Measurements from ENCODE around the gene STK40.
A peak's percentile ranks its signal among the peaks of the same experiment; 100 is the strongest.

The STK40 gene

DNA sequence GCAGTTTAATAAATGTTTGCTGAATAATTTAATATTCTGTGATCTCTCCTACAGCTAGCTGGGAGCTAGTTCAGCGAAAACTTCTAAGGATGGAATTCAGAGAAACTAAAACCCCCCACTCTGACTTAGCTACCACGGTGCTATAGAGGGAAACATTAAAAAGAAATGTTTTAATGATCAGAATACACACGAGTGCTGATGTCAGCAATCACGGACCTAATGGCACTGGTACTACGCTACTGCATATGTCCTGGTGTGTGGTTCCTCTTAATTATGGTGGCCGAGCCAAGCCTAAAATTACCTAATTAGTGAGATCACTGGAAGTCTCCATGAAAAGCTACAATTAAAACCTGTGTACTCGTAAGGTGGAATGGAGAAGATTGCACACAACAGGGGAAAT, 35.9 kb upstream of the STK40 start:
- ATAC-seq (ENCODE audit: low read depth), result no peak
- H3K9me3 ChIP-seq (ENCODE audit: severe bottlenecking), result no peaks in the 10 kb centered on the region
- no peak overlapping the region for H3K27ac ChIP-seq (ENCODE audit: poor library complexity, severe bottlenecking)

DNA sequence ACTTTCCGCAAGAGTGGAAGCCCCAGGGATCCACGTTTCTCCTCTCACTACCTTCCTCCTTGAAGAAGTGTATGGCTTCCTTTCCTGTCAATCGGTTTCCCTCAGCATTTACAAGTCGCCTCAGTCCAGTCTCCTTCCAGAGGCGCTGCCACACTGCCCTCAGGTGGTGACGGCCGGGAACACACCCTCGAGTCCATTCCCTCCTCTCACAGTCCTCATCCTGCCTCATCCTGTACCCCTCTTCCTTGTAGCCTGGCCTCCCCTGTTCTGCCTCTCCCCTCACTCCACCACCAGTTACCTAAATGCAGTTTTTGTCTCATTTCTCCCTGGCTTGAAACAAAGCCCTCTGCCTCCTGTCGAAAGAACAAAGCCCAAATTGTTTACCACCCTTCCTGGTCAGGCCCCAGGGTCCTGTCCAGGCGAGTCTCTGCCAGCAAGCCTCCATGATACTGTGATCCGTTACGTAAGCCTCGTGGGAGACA, 35.2 kb upstream of the STK40 start:
- peak; percentile 94 for TF ChIP-seq CTCF (IDR thresholded peaks at IDR 0.05; ENCODE audit: poor library complexity, severe bottlenecking)
- H3K36me3 ChIP-seq (ENCODE audit: low read depth), result no peaks in the 10 kb centered on the region
- DNase-seq (ENCODE audit: low spot score) (no peak), ATAC-seq (ENCODE audit: low read depth) (peak; percentile 95)
- H3K27me3 ChIP-seq (ENCODE audit: insufficient read depth, poor library complexity, severe bottlenecking), result no peaks in the 10 kb centered on the region
- H3K27ac ChIP-seq (ENCODE audit: poor library complexity, severe bottlenecking), result no peak overlapping the region
- H3K9me3 ChIP-seq (ENCODE audit: severe bottlenecking), result no peaks in the 10 kb centered on the region
- H3K4me3 ChIP-seq (ENCODE audit: severe bottlenecking), result no peak overlapping the region
- no peaks in the 10 kb centered on the region for H3K4me1 ChIP-seq (ENCODE audit: insufficient read depth, poor library complexity, severe bottlenecking)

More for the DNA sequence above, 35.9 kb upstream of the STK40 start:
- H3K4me1 ChIP-seq (ENCODE audit: insufficient read depth, poor library complexity, severe bottlenecking), result no peaks in the 10 kb centered on the region
- H3K27me3 ChIP-seq (ENCODE audit: insufficient read depth, poor library complexity, severe bottlenecking), result no peaks in the 10 kb centered on the region
- DNase-seq (ENCODE audit: low spot score), result no peak
- no peaks in the 10 kb centered on the region for H3K36me3 ChIP-seq (ENCODE audit: low read depth)
- H3K4me3 ChIP-seq (ENCODE audit: severe bottlenecking), result no peak overlapping the region
- no peak for TF ChIP-seq CTCF (IDR thresholded peaks at IDR 0.05; ENCODE audit: poor library complexity, severe bottlenecking)

- Histone ChIP-seq H3K36me3 (ENCODE audit: low read depth) (no peaks in the 10 kb centered on the region), H3K4me1 (ENCODE audit: insufficient read depth, poor library complexity, severe bottlenecking) (no peaks in the 10 kb centered on the region), H3K4me3 (ENCODE audit: severe bottlenecking) (no peak overlapping the region), H3K27me3 (ENCODE audit: insufficient read depth, poor library complexity, severe bottlenecking) (no peaks in the 10 kb centered on the region), H3K27ac (ENCODE audit: poor library complexity, severe bottlenecking) (no peak overlapping the region), H3K9me3 (ENCODE audit: severe bottlenecking) (no peaks in the 10 kb centered on the region)
- DNase-seq (ENCODE audit: low spot score) (no peak), ATAC-seq (ENCODE audit: low read depth) (no peak)
- no peak for TF ChIP-seq CTCF (IDR thresholded peaks at IDR 0.05; ENCODE audit: poor library complexity, severe bottlenecking)
These were observed 34.7 kb upstream of the STK40 start for GRCh38 chr1:36420409-36420808.

DNA sequence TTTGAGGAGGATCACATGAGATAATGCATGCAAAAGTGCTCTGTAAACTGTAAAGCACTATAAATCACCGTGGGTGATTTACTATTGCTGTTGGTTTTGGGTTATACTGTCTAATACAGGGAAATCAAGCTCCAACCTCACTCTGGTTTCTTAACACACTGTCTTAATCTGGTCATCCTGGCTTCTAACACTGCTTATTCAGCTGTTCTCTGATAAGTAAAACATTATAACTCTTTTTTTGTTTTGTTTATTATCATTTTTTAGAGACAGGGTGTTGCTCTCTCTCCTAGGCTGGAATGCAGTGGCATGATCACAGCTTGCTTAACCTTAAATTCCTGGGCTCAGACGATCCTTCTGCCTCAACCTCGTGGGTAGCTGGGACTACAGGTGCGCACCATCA, 33.8 kb upstream of the STK40 start:
- no peaks in the 10 kb centered on the region for H3K36me3 ChIP-seq (ENCODE audit: low read depth)
- H3K27ac ChIP-seq (ENCODE audit: poor library complexity, severe bottlenecking), result no peak overlapping the region
- H3K9me3 ChIP-seq (ENCODE audit: severe bottlenecking), result no peaks in the 10 kb centered on the region
- ATAC-seq (ENCODE audit: low read depth), result no peak
- no peak for TF ChIP-seq CTCF (IDR thresholded peaks at IDR 0.05; ENCODE audit: poor library complexity, severe bottlenecking)
- no peak for DNase-seq (ENCODE audit: low spot score)
- H3K4me1 ChIP-seq (ENCODE audit: insufficient read depth, poor library complexity, severe bottlenecking), result no peaks in the 10 kb centered on the region
- H3K4me3 ChIP-seq (ENCODE audit: severe bottlenecking), result no peak overlapping the region
- no peaks in the 10 kb centered on the region for H3K27me3 ChIP-seq (ENCODE audit: insufficient read depth, poor library complexity, severe bottlenecking)

GRCh38 chr1:36419140-36419539, 33.4 kb upstream of the STK40 start:
- ATAC-seq (ENCODE audit: low read depth) (no peak), DNase-seq (ENCODE audit: low spot score) (no peak)
- no peak overlapping the region for H3K27ac ChIP-seq (ENCODE audit: poor library complexity, severe bottlenecking)
- H3K27me3 ChIP-seq (ENCODE audit: insufficient read depth, poor library complexity, severe bottlenecking), result no peaks in the 10 kb centered on the region
- no peaks in the 10 kb centered on the region for H3K36me3 ChIP-seq (ENCODE audit: low read depth)
- no peak for TF ChIP-seq CTCF (IDR thresholded peaks at IDR 0.05; ENCODE audit: poor library complexity, severe bottlenecking)
- no peaks in the 10 kb centered on the region for H3K9me3 ChIP-seq (ENCODE audit: severe bottlenecking)
- no peaks in the 10 kb centered on the region for H3K4me1 ChIP-seq (ENCODE audit: insufficient read depth, poor library complexity, severe bottlenecking)
- H3K4me3 ChIP-seq (ENCODE audit: severe bottlenecking), result no peak overlapping the region
